ENCODE results near the gene EIF6. TPM values are rescaled to one million over a fixed set of nuclear protein-coding genes. Genes with fewer than 3 reads are reported as not detected.

The EIF6 gene
- total RNA-seq, 4 donors from 2014 or later, result 176 to 240 (median 198) TPM

DNA sequence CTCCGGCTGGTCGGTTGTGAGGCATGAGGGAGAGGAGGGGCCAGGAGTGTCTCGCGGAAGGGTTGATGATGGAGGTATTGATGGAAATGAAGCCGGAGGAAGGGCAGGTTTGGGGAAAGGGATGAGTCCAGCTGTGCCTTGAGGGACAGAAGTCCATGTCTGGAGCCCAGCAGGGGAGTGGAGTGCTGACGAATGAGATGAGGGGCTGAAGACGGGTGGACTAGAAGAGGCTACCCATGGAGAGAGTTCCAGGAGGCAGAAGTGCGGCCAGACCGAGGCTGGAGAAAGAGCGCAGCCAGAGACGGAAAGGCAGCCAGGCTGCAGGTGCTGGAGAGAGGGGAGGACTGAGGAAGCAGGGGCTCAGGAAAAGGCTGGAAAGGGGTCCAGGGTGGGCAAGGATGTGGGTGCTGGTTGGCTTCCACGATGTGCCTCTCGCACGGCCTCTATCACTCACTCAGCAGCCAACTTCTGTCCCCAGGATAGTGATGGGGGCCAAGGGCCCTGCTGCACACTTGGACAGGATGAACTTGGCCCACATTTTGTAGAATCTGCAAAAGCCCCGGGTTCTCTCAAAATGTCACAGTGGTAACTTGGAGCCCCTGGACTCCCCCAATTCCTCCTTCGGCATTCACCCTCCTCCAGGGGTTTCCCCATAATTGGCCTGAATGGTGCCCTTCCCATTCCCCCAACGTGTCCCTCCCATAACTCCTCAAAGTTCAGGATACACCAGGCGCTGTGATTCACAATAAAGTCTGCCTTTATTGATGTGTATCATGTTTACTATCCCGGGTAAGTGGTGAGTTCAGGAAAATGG is 627 bp upstream of the EIF6 start:
- no peaks in the 10 kb centered on the region for H3K9me3 ChIP-seq
- H3K27ac ChIP-seq, result peak overlapping the region; percentile 93 to 98 (median 96)
- TF ChIP-seq, protein P1, sequence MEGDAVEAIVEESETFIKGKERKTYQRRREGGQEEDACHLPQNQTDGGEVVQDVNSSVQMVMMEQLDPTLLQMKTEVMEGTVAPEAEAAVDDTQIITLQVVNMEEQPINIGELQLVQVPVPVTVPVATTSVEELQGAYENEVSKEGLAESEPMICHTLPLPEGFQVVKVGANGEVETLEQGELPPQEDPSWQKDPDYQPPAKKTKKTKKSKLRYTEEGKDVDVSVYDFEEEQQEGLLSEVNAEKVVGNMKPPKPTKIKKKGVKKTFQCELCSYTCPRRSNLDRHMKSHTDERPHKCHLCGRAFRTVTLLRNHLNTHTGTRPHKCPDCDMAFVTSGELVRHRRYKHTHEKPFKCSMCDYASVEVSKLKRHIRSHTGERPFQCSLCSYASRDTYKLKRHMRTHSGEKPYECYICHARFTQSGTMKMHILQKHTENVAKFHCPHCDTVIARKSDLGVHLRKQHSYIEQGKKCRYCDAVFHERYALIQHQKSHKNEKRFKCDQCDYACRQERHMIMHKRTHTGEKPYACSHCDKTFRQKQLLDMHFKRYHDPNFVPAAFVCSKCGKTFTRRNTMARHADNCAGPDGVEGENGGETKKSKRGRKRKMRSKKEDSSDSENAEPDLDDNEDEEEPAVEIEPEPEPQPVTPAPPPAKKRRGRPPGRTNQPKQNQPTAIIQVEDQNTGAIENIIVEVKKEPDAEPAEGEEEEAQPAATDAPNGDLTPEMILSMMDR (IDR thresholded peaks at IDR 0.05), result no peak
- no peak for TF ChIP-seq POLR2A (IDR thresholded peaks at IDR 0.05)
- H3K4me3 ChIP-seq, result peak overlapping the region; percentile 71 to 92 (median 88)
- intact Hi-C loops (cut with DNase I), result no loop called here
- peaks cover 19 to 63% (median 27%) of the 10 kb centered on the region in 3 donors for H3K4me1 ChIP-seq
- WGBS, 2 donors, result 29 to 31% methylated on average over 15 to 17 of the region's 19 CpGs
- DNase-seq, result no peak
- no peaks in the 10 kb centered on the region for H3K27me3 ChIP-seq
- peaks cover 4 to 56% (median 5%) of the 10 kb centered on the region in 3 donors for H3K36me3 ChIP-seq

DNA sequence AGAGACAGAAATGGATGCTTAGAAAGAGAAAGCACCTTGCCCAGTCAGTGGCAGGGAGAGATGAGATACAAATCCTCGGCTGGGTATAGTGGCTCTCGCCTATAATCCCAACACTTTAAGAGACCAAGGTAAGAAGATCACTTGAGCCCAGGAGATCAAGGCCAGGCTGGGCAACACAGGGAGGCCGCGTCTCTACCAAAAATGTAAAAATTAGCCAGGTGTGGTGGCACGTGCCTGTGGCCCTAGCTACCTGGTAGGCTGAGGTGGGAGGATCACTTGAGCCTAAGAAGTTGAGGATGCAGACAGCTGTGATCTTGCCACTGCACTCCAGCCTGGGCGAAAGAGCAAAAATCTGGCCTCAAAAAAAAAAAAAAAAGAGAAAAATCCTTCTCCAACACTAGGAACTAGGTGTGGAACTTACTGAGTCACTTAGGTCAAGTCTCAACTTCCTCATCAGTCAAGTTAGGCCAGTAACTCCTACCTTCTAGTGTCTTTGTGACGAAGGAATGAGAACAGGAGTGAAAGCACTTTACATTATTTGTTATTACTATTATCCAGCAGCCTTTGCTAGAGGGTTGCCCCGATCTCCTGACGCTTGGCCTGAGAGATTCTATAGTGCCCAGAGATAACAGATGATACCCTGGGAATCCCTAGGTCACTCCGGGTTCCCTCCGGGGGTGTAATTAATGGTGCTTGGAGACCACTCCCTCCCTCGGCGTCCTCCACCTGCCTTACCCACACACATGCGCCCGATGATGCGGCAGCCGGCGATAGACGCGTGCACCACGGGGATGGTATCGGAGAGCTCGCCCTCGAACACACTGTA is 918 bp downstream of the EIF6 start:
- TF ChIP-seq, protein P1 (IDR thresholded peaks at IDR 0.05), result no peak
- TF ChIP-seq POLR2A (IDR thresholded peaks at IDR 0.05), result peak in 1 of 4 donors; percentile 26

DNA sequence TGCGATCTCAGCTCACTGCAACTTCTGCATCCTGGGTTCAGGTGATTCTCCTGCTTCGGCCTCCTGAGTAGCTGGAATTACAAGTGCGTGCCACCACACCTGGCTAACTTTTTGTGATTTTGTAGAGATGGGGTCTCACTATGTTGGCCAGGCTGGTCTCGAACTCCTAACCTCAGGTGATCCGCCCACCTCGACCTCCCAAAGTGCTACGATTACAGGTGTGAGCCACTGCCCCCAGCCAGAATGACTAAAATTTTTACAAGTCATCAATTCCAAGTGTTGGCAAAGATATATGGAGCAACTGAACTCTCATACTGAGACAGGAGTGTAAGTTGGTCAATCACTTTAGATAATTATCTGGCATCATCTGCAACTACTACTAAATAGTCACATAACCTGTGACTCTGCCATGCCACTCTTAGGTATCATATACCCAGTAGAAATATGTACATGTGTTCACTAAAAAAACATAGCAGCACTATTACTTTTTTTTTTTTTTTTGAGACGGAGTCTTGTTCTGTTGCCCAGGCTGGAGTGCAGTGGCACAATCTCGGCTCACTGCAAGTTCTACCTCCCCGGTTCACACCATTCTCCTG is 3.0 kb downstream of the EIF6 start:
- intact Hi-C loops (cut with DNase I), result no loop called here
- Histone ChIP-seq H3K27ac (peak overlapping the region in 2 of 4 donors; percentile 29 to 96), H3K4me3 (no peak overlapping the region), H3K36me3 (peaks cover 19 to 57% (median 19%) of the 10 kb centered on the region in 3 donors), H3K27me3 (no peaks in the 10 kb centered on the region), H3K9me3 (no peaks in the 10 kb centered on the region), H3K4me1 (peaks cover 26 to 76% (median 37%) of the 10 kb centered on the region in 3 donors)
- WGBS, 2 donors, result 94% methylated on average over 10 of the region's 10 CpGs
- TF ChIP-seq, protein P1 (IDR thresholded peaks at IDR 0.05), result no peak
- no peak for TF ChIP-seq POLR2A (IDR thresholded peaks at IDR 0.05)
- no peak for DNase-seq

More for the DNA sequence above, 918 bp downstream of the EIF6 start:
- WGBS, 2 donors, result 10 to 22% methylated on average over 17 to 23 of the region's 24 CpGs
- Histone ChIP-seq H3K36me3 (peaks cover 15 to 69% (median 19%) of the 10 kb centered on the region in 3 donors), H3K27me3 (no peaks in the 10 kb centered on the region), H3K4me1 (peaks cover 19 to 64% (median 27%) of the 10 kb centered on the region in 3 donors), H3K27ac (peak overlapping the region; percentile 93 to 98 (median 96)), H3K4me3 (peak overlapping the region; percentile 71 to 92 (median 88)), H3K9me3 (no peaks in the 10 kb centered on the region)
- no peak for DNase-seq
- intact Hi-C loops (cut with DNase I), result no loop called here

DNA sequence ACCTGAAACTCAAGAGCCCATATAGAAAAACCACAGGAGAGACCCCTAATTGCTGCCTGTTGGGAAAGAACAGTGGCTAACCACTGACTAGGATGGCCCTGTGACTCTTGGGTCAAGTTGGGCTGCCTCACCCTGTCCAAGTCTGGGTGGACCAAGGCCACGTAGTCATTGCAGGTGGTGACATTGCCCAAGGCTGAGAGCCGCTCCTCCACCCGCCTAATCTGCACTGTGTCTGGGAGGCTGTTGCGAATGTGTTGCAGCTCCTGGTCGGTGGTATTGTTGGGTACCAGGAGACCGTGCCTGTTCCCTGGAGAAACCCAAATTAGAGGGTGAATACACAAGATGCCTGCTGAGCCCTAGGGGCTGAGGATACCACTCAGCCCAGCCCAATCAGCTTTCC is 4.0 kb downstream of the EIF6 start:
- TF ChIP-seq, protein P1 (IDR thresholded peaks at IDR 0.05), result no peak
- no peak for TF ChIP-seq POLR2A (IDR thresholded peaks at IDR 0.05)
- Histone ChIP-seq H3K27me3 (no peaks in the 10 kb centered on the region), H3K27ac (peak overlapping the region in 3 of 4 donors; percentile 96 to 99 (median 96)), H3K9me3 (no peaks in the 10 kb centered on the region), H3K4me3 (no peak overlapping the region), H3K36me3 (peaks cover 19 to 66% (median 19%) of the 10 kb centered on the region in 3 donors), H3K4me1 (peaks cover 27 to 86% (median 42%) of the 10 kb centered on the region in 3 donors)
- WGBS, 2 donors, result 33 to 73% methylated on average over 1 to 6 of the region's 6 CpGs
- intact Hi-C loops (cut with DNase I), result no loop called here
- DNase-seq, result no peak

Data from esophagus squamous epithelium (tissue), 5 donors.